Lung (tissue), 12 donors: ENCODE data around the gene RAD52. TPM values are rescaled to one million over a fixed set of nuclear protein-coding genes. Genes with fewer than 3 reads are reported as not detected.

Source experiments
- ATAC-seq: fragments of 200-7000 bp; cut with Tn5 transposase; one replicate; pipeline ENCODE4 v1.9.1; 2020; ENCODE audit warnings: moderate number of reproducible peaks; ENCODE audit not compliant: insufficient read depth, low FRiP score
- DNase-seq, 3 donors: peaks; one replicate each; pipeline ENCODE4 v3.0.0-alpha.2; 2013 to 2017
- H3K27ac ChIP-seq, 2 donors: one replicate each; pipeline ENCODE4 v1.5.1; 2013; ENCODE audit warnings: mild to moderate bottlenecking in 2 of 2, moderate library complexity in 2 of 2, control low read depth in 1 of 2, inconsistent platforms in 1 of 2, low read depth in 1 of 2, low read length in 1 of 2
- H3K27me3 ChIP-seq, 3 donors: one replicate each; pipeline ENCODE4 v1.5.1; 2013; ENCODE audit warnings: low read length in 2 of 3; ENCODE audit not compliant: control insufficient read depth in 3 of 3, insufficient read depth in 3 of 3
- H3K36me3 ChIP-seq, 4 donors: one replicate each; pipeline ENCODE4 v1.5.1; 2013; ENCODE audit warnings: low read length in 4 of 4, mild to moderate bottlenecking in 1 of 4, moderate library complexity in 1 of 4; ENCODE audit not compliant: control insufficient read depth in 4 of 4, insufficient read depth in 4 of 4
- H3K4me1 ChIP-seq, 5 donors: one replicate each; pipeline ENCODE4 v1.5.1; 2013; ENCODE audit warnings: low read length in 5 of 5, mild to moderate bottlenecking in 2 of 5, moderate library complexity in 1 of 5; ENCODE audit not compliant: control insufficient read depth in 5 of 5, insufficient read depth in 5 of 5
- H3K4me3 ChIP-seq: one replicate; pipeline ENCODE4 v1.5.1; 2013; ENCODE audit warnings: mild to moderate bottlenecking, control low read depth, moderate library complexity
- H3K9ac ChIP-seq, 2 donors: one replicate each; pipeline ENCODE4 v1.5.1; 2013; ENCODE audit warnings: low read length in 2 of 2, control low read depth in 1 of 2; ENCODE audit not compliant: insufficient read depth in 1 of 2
- H3K9me3 ChIP-seq, 4 donors: one replicate each; pipeline ENCODE4 v1.5.1; 2013; ENCODE audit warnings: low read length in 3 of 4, mild to moderate bottlenecking in 1 of 4, moderate library complexity in 1 of 4; ENCODE audit not compliant: control insufficient read depth in 4 of 4, insufficient read depth in 3 of 4
- WGBS, 2 donors: extraction: QIAGEN DNeasy Blood & Tissue Kit; methylation state at CpG; one replicate each; pipeline ENCODE4 v1.1.7; 2013; 5-methylcytosine and 5-hydroxymethylcytosine counted together
- polyA plus RNA-seq, 2 donors: library from polyadenylated mRNA; stranded (reverse); fragments of 200-250 nt; gene quantifications; one replicate each; pipeline ENCODE4 v1.2.1, GENCODE V29; 2013
- total RNA-seq, 2 donors: library from RNA; depleted of rRNA in 1 of 2; stranded (reverse); fragments of >200 nt in 1 of 2; gene quantifications; one replicate each; pipeline ENCODE4 v1.2.1, GENCODE V29; 2014 to 2021
- TF ChIP-seq, protein P1 (sequence below): IDR thresholded peaks from 2 replicates; pipeline ENCODE4 v1.5.1; 2012; ENCODE audit warnings: mild to moderate bottlenecking; ENCODE audit errors: control extremely low read depth, extremely low read depth
- donor health status: control.
- donor health status: control.
- donor health status: Bipolar disorder and iron deficiency.
- donor health status: healthy.
- donor health status: DM: yes; HTN: yes; CAD: no.

Gene RAD52
- total and polyA plus RNA-seq, 4 donors = 4.3 to 36.8 (median 8.0) TPM

GRCh38 chr12:977156-977555 lies 27.7 kb upstream of the RAD52 start:
- no peak overlapping the region for H3K4me3 ChIP-seq
- 63 to 88% methylated on average over 4 of the region's 4 CpGs for WGBS, 2 donors
- TF ChIP-seq, protein P1, sequence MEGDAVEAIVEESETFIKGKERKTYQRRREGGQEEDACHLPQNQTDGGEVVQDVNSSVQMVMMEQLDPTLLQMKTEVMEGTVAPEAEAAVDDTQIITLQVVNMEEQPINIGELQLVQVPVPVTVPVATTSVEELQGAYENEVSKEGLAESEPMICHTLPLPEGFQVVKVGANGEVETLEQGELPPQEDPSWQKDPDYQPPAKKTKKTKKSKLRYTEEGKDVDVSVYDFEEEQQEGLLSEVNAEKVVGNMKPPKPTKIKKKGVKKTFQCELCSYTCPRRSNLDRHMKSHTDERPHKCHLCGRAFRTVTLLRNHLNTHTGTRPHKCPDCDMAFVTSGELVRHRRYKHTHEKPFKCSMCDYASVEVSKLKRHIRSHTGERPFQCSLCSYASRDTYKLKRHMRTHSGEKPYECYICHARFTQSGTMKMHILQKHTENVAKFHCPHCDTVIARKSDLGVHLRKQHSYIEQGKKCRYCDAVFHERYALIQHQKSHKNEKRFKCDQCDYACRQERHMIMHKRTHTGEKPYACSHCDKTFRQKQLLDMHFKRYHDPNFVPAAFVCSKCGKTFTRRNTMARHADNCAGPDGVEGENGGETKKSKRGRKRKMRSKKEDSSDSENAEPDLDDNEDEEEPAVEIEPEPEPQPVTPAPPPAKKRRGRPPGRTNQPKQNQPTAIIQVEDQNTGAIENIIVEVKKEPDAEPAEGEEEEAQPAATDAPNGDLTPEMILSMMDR = no peak
- peaks cover 0 to 2% (median 0%) of the 10 kb centered on the region in 4 donors for H3K36me3 ChIP-seq
- no peak for ATAC-seq
- DNase-seq = no peak
- H3K27me3 ChIP-seq = no peaks in the 10 kb centered on the region
- H3K9ac ChIP-seq = no peak overlapping the region
- no peak overlapping the region for H3K27ac ChIP-seq
- H3K4me1 ChIP-seq = no peaks in the 10 kb centered on the region
- H3K9me3 ChIP-seq = no peaks in the 10 kb centered on the region

- H3K4me1 ChIP-seq = no peaks in the 10 kb centered on the region
- ATAC-seq (no peak), DNase-seq (no peak)
- TF ChIP-seq, protein P1 = no peak
- H3K4me3 ChIP-seq = no peak overlapping the region
- no peaks in the 10 kb centered on the region for H3K27me3 ChIP-seq
- no peak overlapping the region for H3K27ac ChIP-seq
- peaks cover 0 to 2% (median 0%) of the 10 kb centered on the region in 4 donors for H3K36me3 ChIP-seq
- H3K9ac ChIP-seq = no peak overlapping the region
- no peaks in the 10 kb centered on the region for H3K9me3 ChIP-seq
- WGBS, 2 donors = 89 to 91% methylated on average over 6 of the region's 6 CpGs
Observed at GRCh38 chr12:976644-977043, 27.1 kb upstream of the RAD52 start.

DNA sequence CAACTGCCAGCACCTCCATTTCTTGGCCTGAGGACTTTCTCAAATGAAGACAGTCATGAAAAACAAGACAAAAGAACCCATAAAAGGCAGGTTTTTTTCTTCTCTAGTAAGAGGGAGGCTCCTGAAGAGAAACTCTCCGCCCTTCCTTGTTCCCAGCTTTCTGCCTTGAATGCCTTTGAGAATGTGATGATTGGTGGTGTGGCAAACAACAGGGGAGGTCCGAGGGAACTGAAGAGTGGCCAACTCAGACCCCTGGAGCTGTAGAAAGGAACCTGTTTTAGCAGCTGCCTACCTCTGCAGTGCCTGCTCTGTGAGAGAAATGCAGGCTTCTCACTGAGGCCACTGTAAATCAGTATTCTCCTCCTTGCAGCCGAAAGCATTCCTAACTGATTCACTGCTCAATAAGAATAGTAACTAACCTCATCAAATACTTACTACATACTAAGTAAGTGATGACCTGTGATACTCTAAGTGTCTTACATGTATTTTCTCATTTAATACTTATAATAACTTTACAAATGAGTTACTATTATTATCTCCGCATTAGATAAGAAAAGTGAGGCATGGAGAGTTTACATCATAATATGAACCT lies 24.9 kb upstream of the RAD52 start:
- peaks cover 0 to 2% (median 0%) of the 10 kb centered on the region in 4 donors for H3K36me3 ChIP-seq
- TF ChIP-seq, protein P1 = no peak
- DNase-seq = no peak
- no peaks in the 10 kb centered on the region for H3K9me3 ChIP-seq
- no peak for ATAC-seq
- H3K27me3 ChIP-seq = no peaks in the 10 kb centered on the region
- no peak overlapping the region for H3K9ac ChIP-seq
- H3K4me3 ChIP-seq = no peak overlapping the region
- no peaks in the 10 kb centered on the region for H3K4me1 ChIP-seq
- 93 to 94% methylated on average over 4 of the region's 4 CpGs for WGBS, 2 donors
- H3K27ac ChIP-seq = no peak overlapping the region

GRCh38 chr12:971991-972390 lies 22.5 kb upstream of the RAD52 start:
- DNase-seq (no peak), ATAC-seq (no peak)
- no peaks in the 10 kb centered on the region for H3K27me3 ChIP-seq
- 88 to 89% methylated on average over 4 of the region's 4 CpGs for WGBS, 2 donors
- H3K27ac ChIP-seq = no peak overlapping the region
- H3K9me3 ChIP-seq = no peaks in the 10 kb centered on the region
- TF ChIP-seq, protein P1 = no peak
- peaks cover 0 to 2% (median 0%) of the 10 kb centered on the region in 4 donors for H3K36me3 ChIP-seq
- no peak overlapping the region for H3K4me3 ChIP-seq
- no peaks in the 10 kb centered on the region for H3K4me1 ChIP-seq
- H3K9ac ChIP-seq = no peak overlapping the region
